ENCODE measurements around the gene TEAD4.

TEAD4 gene

DNA sequence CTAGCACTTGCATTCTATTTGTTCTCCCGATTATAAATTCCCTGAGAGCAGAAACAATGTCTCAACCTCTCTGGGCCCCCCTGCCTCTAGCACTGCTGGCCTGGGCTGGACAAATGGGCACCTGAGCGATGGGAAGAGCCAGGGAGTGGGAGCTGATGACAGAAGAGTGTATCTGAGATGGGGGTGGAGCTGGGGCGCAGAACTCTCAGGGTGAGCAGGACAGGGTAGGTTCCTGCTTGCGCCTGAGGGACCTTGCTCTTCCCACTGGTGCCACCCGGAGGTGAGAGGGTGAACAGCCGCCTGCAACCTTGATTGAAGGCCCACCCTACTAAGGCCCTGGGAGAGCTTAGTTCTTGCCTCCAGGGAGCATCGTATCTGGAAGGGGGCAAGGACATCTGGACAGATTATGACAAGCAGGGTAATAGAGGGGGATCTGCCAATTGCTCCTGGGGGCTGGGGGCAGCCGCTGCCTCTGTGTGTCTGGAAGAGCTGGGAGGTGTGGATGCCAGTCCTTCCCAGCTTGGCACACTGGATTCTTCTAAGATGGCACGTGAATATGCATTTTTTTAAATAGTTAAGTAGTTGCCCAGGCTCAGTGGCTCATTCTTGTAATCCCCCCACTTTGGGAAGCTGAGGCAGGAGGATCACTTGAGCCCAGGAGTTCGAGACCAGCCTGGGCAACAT lies 75.0 kb downstream of the TEAD4 start:
- H3K36me3 Mint-ChIP-seq (ENCODE audit: low read depth), result peaks cover 8% of the 10 kb centered on the region
- peaks cover 8% of the 10 kb centered on the region for H3K27me3 Mint-ChIP-seq (ENCODE audit: low read depth, poor library complexity)
- TF ChIP-seq, protein P1, sequence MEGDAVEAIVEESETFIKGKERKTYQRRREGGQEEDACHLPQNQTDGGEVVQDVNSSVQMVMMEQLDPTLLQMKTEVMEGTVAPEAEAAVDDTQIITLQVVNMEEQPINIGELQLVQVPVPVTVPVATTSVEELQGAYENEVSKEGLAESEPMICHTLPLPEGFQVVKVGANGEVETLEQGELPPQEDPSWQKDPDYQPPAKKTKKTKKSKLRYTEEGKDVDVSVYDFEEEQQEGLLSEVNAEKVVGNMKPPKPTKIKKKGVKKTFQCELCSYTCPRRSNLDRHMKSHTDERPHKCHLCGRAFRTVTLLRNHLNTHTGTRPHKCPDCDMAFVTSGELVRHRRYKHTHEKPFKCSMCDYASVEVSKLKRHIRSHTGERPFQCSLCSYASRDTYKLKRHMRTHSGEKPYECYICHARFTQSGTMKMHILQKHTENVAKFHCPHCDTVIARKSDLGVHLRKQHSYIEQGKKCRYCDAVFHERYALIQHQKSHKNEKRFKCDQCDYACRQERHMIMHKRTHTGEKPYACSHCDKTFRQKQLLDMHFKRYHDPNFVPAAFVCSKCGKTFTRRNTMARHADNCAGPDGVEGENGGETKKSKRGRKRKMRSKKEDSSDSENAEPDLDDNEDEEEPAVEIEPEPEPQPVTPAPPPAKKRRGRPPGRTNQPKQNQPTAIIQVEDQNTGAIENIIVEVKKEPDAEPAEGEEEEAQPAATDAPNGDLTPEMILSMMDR (IDR thresholded peaks at IDR 0.05), result peak; percentile 72
- no peak overlapping the region for H3K27ac Mint-ChIP-seq
- H3K4me1 Mint-ChIP-seq, result peaks cover 60% of the 10 kb centered on the region
- no peaks in the 10 kb centered on the region for H3K9me3 Mint-ChIP-seq
- peak; percentile 83 for DNase-seq
- no peak overlapping the region for H3K4me3 Mint-ChIP-seq

- Mint-ChIP-seq H3K4me1 (peaks cover 64% of the 10 kb centered on the region), H3K4me3 (no peak overlapping the region), H3K27ac (no peak overlapping the region), H3K36me3 (ENCODE audit: low read depth) (peaks cover 4% of the 10 kb centered on the region), H3K9me3 (no peaks in the 10 kb centered on the region), H3K27me3 (ENCODE audit: low read depth, poor library complexity) (peaks cover 8% of the 10 kb centered on the region)
- no peak for DNase-seq
- TF ChIP-seq, protein P1 (IDR thresholded peaks at IDR 0.05), result no peak
Measured at GRCh38 chr12:3035171-3035570, 76.0 kb downstream of the TEAD4 start.

DNA sequence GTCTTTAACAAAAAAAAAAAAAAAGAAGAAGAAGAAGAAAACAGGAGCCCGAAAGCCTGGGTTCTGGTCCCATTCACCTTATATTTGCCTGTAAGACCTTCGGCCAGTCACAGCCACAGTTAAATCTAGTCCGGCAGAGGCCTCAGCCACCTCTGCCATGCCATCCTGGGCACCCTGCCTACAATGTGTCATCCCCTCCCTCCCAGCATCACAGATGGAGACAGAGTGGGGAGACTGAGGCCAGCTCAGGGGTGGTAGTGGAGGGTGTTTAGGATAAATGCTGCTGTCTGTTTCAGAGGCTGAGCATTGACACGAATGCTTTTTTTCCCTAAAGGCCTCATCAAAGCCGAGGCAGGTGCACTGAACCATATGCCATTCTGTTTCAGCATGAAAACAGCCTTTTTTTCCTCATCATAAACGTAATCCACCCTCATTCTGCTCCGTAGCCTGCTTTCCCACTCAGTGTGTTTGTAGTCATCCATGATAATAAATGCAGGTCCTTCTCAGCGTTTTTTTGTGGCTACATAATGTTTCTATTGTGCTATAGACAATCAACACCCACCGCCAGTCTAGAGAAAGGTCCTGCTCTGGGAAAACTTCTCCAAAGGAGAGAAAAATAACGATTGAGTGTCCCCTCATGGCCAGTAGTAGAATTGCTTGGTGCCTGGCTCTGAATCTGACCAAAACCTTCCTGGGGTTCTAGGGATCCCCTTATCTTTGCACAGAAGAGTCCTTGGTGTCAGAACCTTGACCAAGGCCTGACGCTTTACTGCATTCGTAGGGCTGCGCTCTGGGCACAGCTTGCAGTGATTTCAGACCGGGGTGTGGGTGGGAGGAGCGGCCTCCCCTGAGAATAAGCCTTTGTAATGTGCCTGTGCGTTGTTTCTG lies 76.9 kb downstream of the TEAD4 start:
- TF ChIP-seq, protein P1 (IDR thresholded peaks at IDR 0.05), result peak; percentile 44
- no peaks in the 10 kb centered on the region for H3K9me3 Mint-ChIP-seq
- H3K27me3 Mint-ChIP-seq (ENCODE audit: low read depth, poor library complexity), result peaks cover 8% of the 10 kb centered on the region
- H3K36me3 Mint-ChIP-seq (ENCODE audit: low read depth), result peaks cover 4% of the 10 kb centered on the region
- H3K4me3 Mint-ChIP-seq, result no peak overlapping the region
- DNase-seq, result no peak
- H3K27ac Mint-ChIP-seq, result no peak overlapping the region
- peaks cover 56% of the 10 kb centered on the region for H3K4me1 Mint-ChIP-seq

- TF ChIP-seq, protein P1 (IDR thresholded peaks at IDR 0.05), result no peak
- peaks cover 54% of the 10 kb centered on the region for H3K4me1 Mint-ChIP-seq
- peaks cover 4% of the 10 kb centered on the region for H3K36me3 Mint-ChIP-seq (ENCODE audit: low read depth)
- H3K9me3 Mint-ChIP-seq, result no peaks in the 10 kb centered on the region
- no peak overlapping the region for H3K4me3 Mint-ChIP-seq
- no peak for DNase-seq
- peaks cover 10% of the 10 kb centered on the region for H3K27me3 Mint-ChIP-seq (ENCODE audit: low read depth, poor library complexity)
- H3K27ac Mint-ChIP-seq, result peak overlapping the region; percentile 60
Measured at GRCh38 chr12:3036901-3037600, 77.9 kb downstream of the TEAD4 start.

DNA sequence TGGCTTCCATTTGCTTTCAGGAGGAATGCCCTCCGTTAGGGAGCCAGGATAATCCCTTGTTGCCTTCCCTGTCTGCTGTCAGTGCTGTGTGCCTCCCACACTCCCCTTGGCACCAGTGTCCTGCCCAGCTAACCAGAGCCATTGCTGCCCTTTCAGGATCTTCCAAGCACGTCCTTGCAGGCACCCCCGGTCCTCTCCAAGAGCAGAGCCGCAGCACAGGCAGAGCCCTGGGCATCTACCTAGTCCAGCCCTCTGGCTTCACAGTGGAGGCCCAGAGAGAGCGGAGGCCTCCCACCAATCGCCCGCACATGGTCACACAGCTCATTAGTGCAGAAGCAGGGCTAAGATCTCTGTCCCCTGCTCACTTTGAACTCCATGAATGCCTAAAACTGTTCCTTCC lies 79.0 kb downstream of the TEAD4 start:
- TF ChIP-seq, protein P1 (IDR thresholded peaks at IDR 0.05), result no peak
- no peak for DNase-seq
- H3K27ac Mint-ChIP-seq, result no peak overlapping the region

More for the DNA sequence above, 79.0 kb downstream of the TEAD4 start:
- Mint-ChIP-seq H3K36me3 (ENCODE audit: low read depth) (peaks cover 4% of the 10 kb centered on the region), H3K4me3 (no peak overlapping the region), H3K9me3 (no peaks in the 10 kb centered on the region), H3K27me3 (ENCODE audit: low read depth, poor library complexity) (peaks cover 7% of the 10 kb centered on the region), H3K4me1 (peaks cover 43% of the 10 kb centered on the region)

Data from nephron progenitor cell (in vitro differentiated cells).